Aorta (tissue), 5 donors: ENCODE data around the gene SH3RF3. TPM values are rescaled to one million over a fixed set of nuclear protein-coding genes. Genes with fewer than 3 reads are reported as not detected.
"Not testable (repeated sequence)": the region's sequence is repeated elsewhere in the genome, so short reads cannot be mapped to it uniquely, and the experiment has no call there.

ENCODE experiments used
- ATAC-seq: fragments of 200-7000 bp; cut with Tn5 transposase; one replicate; pipeline ENCODE4 v1.9.1; 2022; ENCODE audit warnings: moderate library complexity; ENCODE audit not compliant: low FRiP score
- DNase-seq, 2 donors: peaks; one replicate each; pipeline ENCODE4 v3.0.0-alpha.2; 2020
- H3K27ac ChIP-seq, 2 donors: one replicate each; pipeline ENCODE4 v1.5.1; 2013; ENCODE audit warnings: low read length in 2 of 2, mild to moderate bottlenecking in 2 of 2, moderate library complexity in 2 of 2, control low read depth in 1 of 2, inconsistent platforms in 1 of 2, low read depth in 1 of 2
- H3K27me3 ChIP-seq, 2 donors: one replicate each; pipeline ENCODE4 v1.6.1; 2013; ENCODE audit warnings: control low read depth in 1 of 2, low read length in 1 of 2, mild to moderate bottlenecking in 1 of 2, moderate library complexity in 1 of 2; ENCODE audit not compliant: insufficient read depth in 2 of 2, control insufficient read depth in 1 of 2
- H3K36me3 ChIP-seq, 2 donors: one replicate each; pipeline ENCODE4 v1.6.1; 2013; ENCODE audit warnings: control low read depth in 1 of 2, low read length in 1 of 2, mild to moderate bottlenecking in 1 of 2; ENCODE audit not compliant: insufficient read depth in 2 of 2, control insufficient read depth in 1 of 2
- H3K4me1 ChIP-seq, 2 donors: one replicate each; pipeline ENCODE4 v1.6.1; 2013; ENCODE audit warnings: low read length in 2 of 2, control low read depth in 1 of 2, mild to moderate bottlenecking in 1 of 2, moderate library complexity in 1 of 2; ENCODE audit not compliant: insufficient read depth in 2 of 2, control insufficient read depth in 1 of 2
- H3K4me3 ChIP-seq, 2 donors: one replicate each; pipeline ENCODE4 v1.5.1; 2013; ENCODE audit warnings: low read length in 2 of 2, control low read depth in 1 of 2, mild to moderate bottlenecking in 1 of 2
- H3K9me3 ChIP-seq: one replicate; pipeline ENCODE4 v1.6.1; 2013; ENCODE audit warnings: mild to moderate bottlenecking, low read length; ENCODE audit not compliant: control insufficient read depth
- WGBS, 2 donors: extraction: QIAGEN DNeasy Blood & Tissue Kit; methylation state at CpG; one replicate each; pipeline ENCODE4 v1.1.7; 2013; 5-methylcytosine and 5-hydroxymethylcytosine counted together
- intact Hi-C, 2 donors: fragments of 100-400 bp; cut with DNase I; formaldehyde crosslinking; loops; one replicate each; pipeline versions ENCODE4 v1.14.2 to v1.15.0; 2022
- polyA plus RNA-seq, 2 donors: library from polyadenylated mRNA; stranded (reverse); fragments of 200-250 nt; gene quantifications; one replicate each; pipeline ENCODE4 v1.2.3, GENCODE V29; 2013
- total RNA-seq, 2 donors: library from RNA; stranded (reverse); fragmentation: NEBNext Ultra II Directional; extraction: Animal tissue kit (Norgen Biotek cat#: 25700); gene quantifications; one replicate each; pipeline ENCODE4 v1.2.1, GENCODE V29; 2021
- donor health status: healthy with polysubstance abuse.
- donor health status: Bipolar disorder and iron deficiency.
- donor health status: DM: no; HTN: no; CAD: no.
- donor health status: DM: no; HTN: no; CAD: no.
- donor health status: DM: yes; HTN: yes; CAD: no.

SH3RF3 gene
- total and polyA plus RNA-seq, 4 donors = 3.1 to 24.4 (median 18.0) TPM

GRCh38 chr2:109218792-109219126 is 89.8 kb downstream of the SH3RF3 start:
- H3K36me3 ChIP-seq = no peaks in the 10 kb centered on the region
- H3K27ac ChIP-seq = peak overlapping the region in 1 of 2 donors; percentile 56
- H3K4me1 ChIP-seq = no peaks in the 10 kb centered on the region
- no peak for DNase-seq
- no peak overlapping the region for H3K4me3 ChIP-seq
- H3K27me3 ChIP-seq = no peaks in the 10 kb centered on the region
- intact Hi-C loops = no loop called here
- no peak for ATAC-seq
- 7 to 13% methylated on average over 1 of the region's 1 CpG for WGBS, 2 donors
- H3K9me3 ChIP-seq = no peaks in the 10 kb centered on the region

- no peaks in the 10 kb centered on the region for H3K4me1 ChIP-seq
- no peaks in the 10 kb centered on the region for H3K9me3 ChIP-seq
- no peak for ATAC-seq
- no peak for DNase-seq
- H3K36me3 ChIP-seq = no peaks in the 10 kb centered on the region
- no peak overlapping the region for H3K27ac ChIP-seq
- no peaks in the 10 kb centered on the region for H3K27me3 ChIP-seq
- no peak overlapping the region for H3K4me3 ChIP-seq
- intact Hi-C loops = no loop called here
- WGBS, 2 donors = 95 to 96% methylated on average over 2 of the region's 2 CpGs
Measured at GRCh38 chr2:109220860-109221259, 91.9 kb downstream of the SH3RF3 start.

DNA sequence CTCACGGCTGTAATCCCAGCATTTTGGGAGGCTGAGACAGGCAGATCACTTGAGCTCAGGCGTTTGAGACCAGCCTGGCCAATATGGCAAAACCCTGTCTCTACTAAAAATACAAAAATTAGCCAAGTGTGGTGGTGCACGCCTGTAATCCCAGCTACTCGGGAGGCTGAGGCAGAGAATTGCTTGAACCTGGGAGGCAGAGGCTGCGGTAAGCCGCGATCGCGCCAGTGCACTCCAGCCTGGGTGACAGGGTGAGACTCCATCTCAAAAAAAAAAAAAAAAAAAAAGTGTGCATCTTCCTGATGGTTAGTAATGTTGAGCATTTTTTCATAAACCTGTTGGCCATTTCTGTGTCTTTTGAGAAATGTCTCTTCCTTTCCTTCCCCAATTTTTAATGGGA is 92.3 kb downstream of the SH3RF3 start:
- WGBS, 2 donors = 96 to 98% methylated on average over 9 of the region's 9 CpGs
- H3K9me3 ChIP-seq, H3K4me1 ChIP-seq, intact Hi-C loops, H3K27me3 ChIP-seq, DNase-seq, H3K27ac ChIP-seq, ATAC-seq, H3K36me3 ChIP-seq, H3K4me3 ChIP-seq: not testable (repeated sequence)

- Histone ChIP-seq H3K9me3 (no peaks in the 10 kb centered on the region), H3K4me1 (no peaks in the 10 kb centered on the region), H3K27me3 (no peaks in the 10 kb centered on the region), H3K4me3 (no peak overlapping the region), H3K27ac (no peak overlapping the region), H3K36me3 (no peaks in the 10 kb centered on the region)
- ATAC-seq = no peak
- DNase-seq = no peak
- intact Hi-C loops = no loop called here
- WGBS, 2 donors = 96 to 97% methylated on average over 3 of the region's 3 CpGs
Measured at GRCh38 chr2:109222422-109222821, 93.4 kb downstream of the SH3RF3 start.

- DNase-seq = no peak
Measured at GRCh38 chr2:109222825-109223471, 93.9 kb downstream of the SH3RF3 start.

DNA sequence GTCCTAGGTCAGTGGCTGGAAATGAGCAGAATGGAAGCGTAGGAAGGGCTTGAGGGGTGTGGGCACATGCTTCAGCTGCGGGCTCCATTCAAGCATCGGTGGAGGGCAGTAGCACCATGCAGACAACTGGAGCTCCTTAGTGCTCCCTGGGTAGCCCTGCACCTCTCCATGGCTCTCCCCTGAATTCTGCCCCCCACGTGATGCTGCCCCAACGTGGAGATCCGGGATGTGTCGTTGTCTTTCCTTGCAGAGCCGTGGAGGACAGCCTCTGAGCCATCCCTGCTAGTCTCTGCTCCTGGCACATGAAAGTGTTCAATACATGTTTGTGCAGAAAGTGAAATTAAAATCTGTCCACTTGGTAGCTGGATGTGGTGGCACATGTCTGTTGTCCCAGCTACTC is 94.5 kb downstream of the SH3RF3 start:
- ATAC-seq (peak; percentile 7), DNase-seq (no peak)
- Histone ChIP-seq H3K4me3 (no peak overlapping the region), H3K9me3 (no peaks in the 10 kb centered on the region), H3K27me3 (no peaks in the 10 kb centered on the region), H3K36me3 (no peaks in the 10 kb centered on the region), H3K4me1 (no peaks in the 10 kb centered on the region), H3K27ac (no peak overlapping the region)
- intact Hi-C loops = no loop called here
- 93 to 97% methylated on average over 8 of the region's 8 CpGs for WGBS, 2 donors

More at GRCh38 chr2:109222825-109223471, 93.9 kb downstream of the SH3RF3 start:
- 88 to 89% methylated on average over 16 of the region's 16 CpGs for WGBS, 2 donors
- intact Hi-C loops = no loop called here
- no peaks in the 10 kb centered on the region for H3K27me3 ChIP-seq
- no peak for ATAC-seq
- H3K36me3 ChIP-seq = no peaks in the 10 kb centered on the region
- H3K4me1 ChIP-seq = no peaks in the 10 kb centered on the region
- no peak overlapping the region for H3K27ac ChIP-seq
- no peaks in the 10 kb centered on the region for H3K9me3 ChIP-seq
- H3K4me3 ChIP-seq = no peak overlapping the region

- WGBS, 2 donors = 98% methylated on average over 8 of the region's 8 CpGs
- H3K36me3 ChIP-seq, intact Hi-C loops, ATAC-seq, H3K4me3 ChIP-seq, DNase-seq, H3K4me1 ChIP-seq, H3K27ac ChIP-seq, H3K27me3 ChIP-seq, H3K9me3 ChIP-seq: not testable (repeated sequence)
Measured at GRCh38 chr2:109224341-109224740, 95.3 kb downstream of the SH3RF3 start.

GRCh38 chr2:109225170-109225782 is 96.3 kb downstream of the SH3RF3 start:
- Histone ChIP-seq H3K4me3 (no peak overlapping the region), H3K9me3 (no peaks in the 10 kb centered on the region), H3K4me1 (no peaks in the 10 kb centered on the region), H3K36me3 (no peaks in the 10 kb centered on the region), H3K27me3 (no peaks in the 10 kb centered on the region), H3K27ac (no peak overlapping the region)
- ATAC-seq = no peak
- WGBS, 2 donors = 94 to 96% methylated on average over 11 of the region's 11 CpGs
- peak in 1 of 2 donors; percentile 21 for DNase-seq
- intact Hi-C loops = no loop called here

DNA sequence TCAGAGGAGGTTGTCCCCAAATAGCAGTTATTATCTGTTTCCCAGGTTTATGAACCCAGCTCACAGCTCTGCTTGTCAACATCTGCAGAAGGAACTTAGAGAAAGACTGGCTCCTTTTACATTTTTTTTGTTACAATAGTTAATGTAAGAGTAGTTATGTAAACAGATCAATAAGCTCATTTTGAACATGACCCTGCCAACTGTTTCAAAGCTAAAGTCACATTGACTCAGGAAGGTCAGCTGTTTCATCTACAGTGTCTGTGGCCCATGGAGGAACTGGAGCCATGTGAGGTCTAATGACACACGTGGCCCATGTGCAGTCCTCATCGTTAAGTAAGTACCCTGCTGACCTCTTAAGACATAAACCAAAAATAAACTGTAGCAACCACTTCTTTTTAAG is 97.1 kb downstream of the SH3RF3 start:
- intact Hi-C loops = no loop called here
- no peak for ATAC-seq
- 80% methylated on average over 2 of the region's 2 CpGs for WGBS, 2 donors
- Histone ChIP-seq H3K4me3 (no peak overlapping the region), H3K9me3 (no peaks in the 10 kb centered on the region), H3K27me3 (no peaks in the 10 kb centered on the region), H3K36me3 (no peaks in the 10 kb centered on the region), H3K27ac (no peak overlapping the region), H3K4me1 (peaks cover 4 to 5% of the 10 kb centered on the region in 2 donors)
- DNase-seq = no peak
